K562 (cell line): Measurements from ENCODE around the gene ACLY. TPM values are rescaled to one million over a fixed set of nuclear protein-coding genes. Genes with fewer than 3 reads are reported as not detected.

Source experiments
- ASH1L ChIP-seq: fragments of 450-650 bp; IDR thresholded peaks from 2 replicates; pipeline ENCODE4 v1.6.1; 2018; ENCODE audit warnings: borderline replicate concordance, mild to moderate bottlenecking, low read depth; ENCODE audit not compliant: partially characterized antibody
- CCNT2 ChIP-seq: IDR thresholded peaks from 2 replicates; pipeline ENCODE4 v1.6.1; 2011; ENCODE audit warnings: borderline replicate concordance, low read depth, mild to moderate bottlenecking, moderate library complexity, mixed read lengths, low read length; ENCODE audit not compliant: insufficient read length; ENCODE audit errors: extremely low read depth
- GATA2 ChIP-seq: sonication (generic); formaldehyde crosslinking; IDR thresholded peaks from 2 replicates; pipeline ENCODE4 v1.4.0; 2020; ENCODE audit warnings: mild to moderate bottlenecking, missing genetic modification reagents
- HEY1 ChIP-seq: fragments of 250-450 bp; sonication (Bioruptor Pico); IDR thresholded peaks from 2 replicates; pipeline ENCODE4 v1.5.0; 2020; ENCODE audit warnings: mild to moderate bottlenecking, moderate library complexity, borderline replicate concordance
- PCBP1 ChIP-seq: fragments of 200-400 bp; formaldehyde crosslinking; IDR thresholded peaks from 2 replicates; pipeline ENCODE4 v1.6.1; 2018; ENCODE audit warnings: mild to moderate bottlenecking, low read depth, low read length; ENCODE audit not compliant: poor library complexity, severe bottlenecking
- POLR2A ChIP-seq: fragments of 450-650 bp; conservative IDR thresholded peaks from 2 replicates; pipeline ENCODE4 v1.6.1; 2016
- ZNF133 ChIP-seq: fragments of 250-450 bp; sonication (Bioruptor Pico); IDR thresholded peaks from 2 replicates; pipeline ENCODE4 v1.4.0; 2020; ENCODE audit warnings: mild to moderate bottlenecking
- polyA plus RNA-seq, 8 experiments: library from polyadenylated mRNA; depleted of rRNA in 4 of 8; stranded (reverse) in 5 of 8; unstranded in 3 of 8; fragments of >200 nt; fragmentation: Nextera tagmentation in 2 of 8; fragmentation: Illumina TruSeq in 1 of 8; extraction: Ambion mirVana in 2 of 8; extraction: Trizol in 1 of 8; gene quantifications; 2 replicates each; pipeline versions ENCODE4 v1.2.1 to v1.2.3, GENCODE V29; 2011 to 2014; ENCODE audit warnings: inconsistent platforms in 1 of 8, missing spikeins in 1 of 8
- total RNA-seq, 7 experiments: library from RNA; depleted of rRNA in 6 of 7; stranded (reverse); fragments of >200 nt in 6 of 7; fragmentation: Illumina TruSeq in 2 of 7; extraction: Trizol in 2 of 7; gene quantifications; 2 replicates each; pipeline versions ENCODE4 v1.2.1 to v1.2.3, GENCODE V29; 2011 to 2021; ENCODE audit warnings: low replicate concordance in 1 of 7
- TF ChIP-seq, protein P1 (sequence below), 2 experiments: IDR thresholded peaks; 2 replicates each; pipeline ENCODE4 v1.6.1; 2012; ENCODE audit warnings: improper control_type of control experiment in 2 of 2, low read depth in 2 of 2, low read length in 2 of 2, borderline replicate concordance in 1 of 2
- TF ChIP-seq, protein P2 (sequence below), 2 experiments: fragments of 250-450 bp in 1 of 2; fragments of 450-650 bp in 1 of 2; sonication (Bioruptor Pico) in 1 of 2; IDR thresholded peaks; 2 replicates each; pipeline versions ENCODE4 v1.6.1 to v1.8.0; 2016 to 2021; ENCODE audit warnings: mild to moderate bottlenecking in 2 of 2, moderate library complexity in 2 of 2, missing compliant biosample characterization in 1 of 2, missing genetic modification characterization in 1 of 2
- TF ChIP-seq, protein P3 (sequence below): fragments of 450-650 bp; IDR thresholded peaks from 2 replicates; pipeline ENCODE4 v1.6.1; 2016; ENCODE audit warnings: borderline replicate concordance
- TF ChIP-seq, protein P4 (sequence below): sonication (generic); formaldehyde crosslinking; IDR thresholded peaks from 2 replicates; pipeline ENCODE4 v1.8.1; 2023; ENCODE audit warnings: mild to moderate bottlenecking, missing genetic modification reagents

ACLY gene
- total and polyA plus RNA-seq, 9 of the 15 experiments (the other 6 are each of a cell fraction or from before 2014, with no cell fraction given): 42.9 to 280 (median 125) TPM

DNA sequence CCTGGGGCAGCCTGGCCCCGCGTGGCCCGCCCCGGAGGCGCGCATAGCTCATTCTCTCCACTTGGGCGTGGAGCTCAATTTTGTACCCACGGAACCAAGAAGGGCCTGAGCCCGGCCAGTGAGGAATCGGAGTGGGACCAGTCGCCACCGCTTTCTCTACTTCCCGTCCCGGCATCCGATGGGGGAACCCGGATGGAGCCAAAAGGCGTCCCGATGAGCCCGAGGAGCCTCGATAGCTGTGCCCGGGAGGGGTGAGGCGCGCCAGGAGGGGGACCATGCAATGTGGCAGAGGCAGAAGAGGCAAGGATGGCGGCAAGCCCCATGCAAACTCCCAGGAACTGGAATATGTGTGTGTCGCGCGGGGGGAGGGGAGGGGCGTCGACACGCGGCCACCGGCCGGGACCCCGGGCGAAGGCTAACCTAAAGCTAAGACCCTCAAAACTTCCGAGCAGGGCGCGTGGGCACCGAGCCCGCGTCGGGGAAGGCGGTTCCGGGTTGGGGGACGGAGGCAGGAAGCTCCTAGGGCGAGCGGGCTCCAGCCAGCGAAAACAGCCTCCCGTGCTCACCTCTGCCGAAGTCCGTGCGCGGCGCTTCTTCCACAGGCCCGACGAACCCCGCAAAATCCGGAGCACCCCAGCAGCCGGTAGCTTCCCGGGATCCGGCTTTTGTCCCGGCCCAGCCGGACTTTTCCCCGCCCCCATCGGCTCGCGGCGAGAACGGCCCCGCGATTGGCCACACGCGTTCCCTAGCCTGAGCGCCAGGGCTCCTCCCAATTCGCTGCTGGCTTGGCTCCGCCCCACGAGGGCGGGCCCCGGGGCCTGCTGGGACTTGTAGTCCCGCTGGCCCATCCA, at the start of gene ACLY (continued):
- TF ChIP-seq, protein P1, sequence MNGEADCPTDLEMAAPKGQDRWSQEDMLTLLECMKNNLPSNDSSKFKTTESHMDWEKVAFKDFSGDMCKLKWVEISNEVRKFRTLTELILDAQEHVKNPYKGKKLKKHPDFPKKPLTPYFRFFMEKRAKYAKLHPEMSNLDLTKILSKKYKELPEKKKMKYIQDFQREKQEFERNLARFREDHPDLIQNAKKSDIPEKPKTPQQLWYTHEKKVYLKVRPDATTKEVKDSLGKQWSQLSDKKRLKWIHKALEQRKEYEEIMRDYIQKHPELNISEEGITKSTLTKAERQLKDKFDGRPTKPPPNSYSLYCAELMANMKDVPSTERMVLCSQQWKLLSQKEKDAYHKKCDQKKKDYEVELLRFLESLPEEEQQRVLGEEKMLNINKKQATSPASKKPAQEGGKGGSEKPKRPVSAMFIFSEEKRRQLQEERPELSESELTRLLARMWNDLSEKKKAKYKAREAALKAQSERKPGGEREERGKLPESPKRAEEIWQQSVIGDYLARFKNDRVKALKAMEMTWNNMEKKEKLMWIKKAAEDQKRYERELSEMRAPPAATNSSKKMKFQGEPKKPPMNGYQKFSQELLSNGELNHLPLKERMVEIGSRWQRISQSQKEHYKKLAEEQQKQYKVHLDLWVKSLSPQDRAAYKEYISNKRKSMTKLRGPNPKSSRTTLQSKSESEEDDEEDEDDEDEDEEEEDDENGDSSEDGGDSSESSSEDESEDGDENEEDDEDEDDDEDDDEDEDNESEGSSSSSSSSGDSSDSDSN (IDR thresholded peaks at IDR 0.05; ENCODE audit: borderline replicate concordance in 1 of 2, low read depth in 2 of 2, low read length in 2 of 2): no peak
- TF ChIP-seq HEY1 (CRISPR knock-in tag): no peak
- TF ChIP-seq POLR2A: peak; percentile 90
- no peak for TF ChIP-seq ZNF133 (CRISPR knock-in tag)
- TF ChIP-seq PCBP1: peak; percentile 83
- TF ChIP-seq, protein P2, sequence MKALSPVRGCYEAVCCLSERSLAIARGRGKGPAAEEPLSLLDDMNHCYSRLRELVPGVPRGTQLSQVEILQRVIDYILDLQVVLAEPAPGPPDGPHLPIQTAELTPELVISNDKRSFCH (CRISPR knock-in tag; IDR thresholded peaks at IDR 0.05): no peak
- TF ChIP-seq, protein P2 (tag; IDR thresholded peaks at IDR 0.05): no peak
- TF ChIP-seq GATA2: no peak
- TF ChIP-seq, protein P3, sequence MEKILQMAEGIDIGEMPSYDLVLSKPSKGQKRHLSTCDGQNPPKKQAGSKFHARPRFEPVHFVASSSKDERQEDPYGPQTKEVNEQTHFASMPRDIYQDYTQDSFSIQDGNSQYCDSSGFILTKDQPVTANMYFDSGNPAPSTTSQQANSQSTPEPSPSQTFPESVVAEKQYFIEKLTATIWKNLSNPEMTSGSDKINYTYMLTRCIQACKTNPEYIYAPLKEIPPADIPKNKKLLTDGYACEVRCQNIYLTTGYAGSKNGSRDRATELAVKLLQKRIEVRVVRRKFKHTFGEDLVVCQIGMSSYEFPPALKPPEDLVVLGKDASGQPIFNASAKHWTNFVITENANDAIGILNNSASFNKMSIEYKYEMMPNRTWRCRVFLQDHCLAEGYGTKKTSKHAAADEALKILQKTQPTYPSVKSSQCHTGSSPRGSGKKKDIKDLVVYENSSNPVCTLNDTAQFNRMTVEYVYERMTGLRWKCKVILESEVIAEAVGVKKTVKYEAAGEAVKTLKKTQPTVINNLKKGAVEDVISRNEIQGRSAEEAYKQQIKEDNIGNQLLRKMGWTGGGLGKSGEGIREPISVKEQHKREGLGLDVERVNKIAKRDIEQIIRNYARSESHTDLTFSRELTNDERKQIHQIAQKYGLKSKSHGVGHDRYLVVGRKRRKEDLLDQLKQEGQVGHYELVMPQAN: peak; percentile 77; the same call in 1 of the 2 replicates
- peak; percentile 82 for TF ChIP-seq CCNT2
- no peak for TF ChIP-seq ASH1L
- TF ChIP-seq, protein P4, sequence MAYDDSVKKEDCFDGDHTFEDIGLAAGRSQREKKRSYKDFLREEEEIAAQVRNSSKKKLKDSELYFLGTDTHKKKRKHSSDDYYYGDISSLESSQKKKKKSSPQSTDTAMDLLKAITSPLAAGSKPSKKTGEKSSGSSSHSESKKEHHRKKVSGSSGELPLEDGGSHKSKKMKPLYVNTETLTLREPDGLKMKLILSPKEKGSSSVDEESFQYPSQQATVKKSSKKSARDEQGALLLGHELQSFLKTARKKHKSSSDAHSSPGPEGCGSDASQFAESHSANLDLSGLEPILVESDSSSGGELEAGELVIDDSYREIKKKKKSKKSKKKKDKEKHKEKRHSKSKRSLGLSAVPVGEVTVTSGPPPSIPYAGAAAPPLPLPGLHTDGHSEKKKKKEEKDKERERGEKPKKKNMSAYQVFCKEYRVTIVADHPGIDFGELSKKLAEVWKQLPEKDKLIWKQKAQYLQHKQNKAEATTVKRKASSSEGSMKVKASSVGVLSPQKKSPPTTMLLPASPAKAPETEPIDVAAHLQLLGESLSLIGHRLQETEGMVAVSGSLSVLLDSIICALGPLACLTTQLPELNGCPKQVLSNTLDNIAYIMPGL (CRISPR knock-in tag): 0 out of 2 replicates have a peak, but pooled peaks have one; percentile 51
